GM13976 (cell line): ENCODE measurements around the gene OSBPL5.

Source experiments
- DNase-seq: peaks from one replicate; pipeline ENCODE4 v3.0.0; 2012; ENCODE audit warnings: low spot score
- in situ Hi-C: fragments of 300-500 bp; cut with MboI; formaldehyde crosslinking; loops from one replicate; pipeline ENCODE4 v1.12.0; 2022; ENCODE audit warnings: low sequenced_read_pairs, mixed read lengths, inconsistent platforms; ENCODE audit not compliant: unreplicated experiment
- TF ChIP-seq, protein P1 (sequence below): IDR thresholded peaks from 2 replicates; pipeline ENCODE4 v1.5.1; 2012; ENCODE audit warnings: borderline replicate concordance, mild to moderate bottlenecking; ENCODE audit not compliant: insufficient read depth; ENCODE audit errors: extremely low read depth, missing control alignments, control extremely low read depth

Gene OSBPL5

GRCh38 chr11:3202305-3202704 is 37.2 kb upstream of the OSBPL5 start:
- in situ Hi-C loops, result no loop called here
- DNase-seq, result no peak
- TF ChIP-seq, protein P1, sequence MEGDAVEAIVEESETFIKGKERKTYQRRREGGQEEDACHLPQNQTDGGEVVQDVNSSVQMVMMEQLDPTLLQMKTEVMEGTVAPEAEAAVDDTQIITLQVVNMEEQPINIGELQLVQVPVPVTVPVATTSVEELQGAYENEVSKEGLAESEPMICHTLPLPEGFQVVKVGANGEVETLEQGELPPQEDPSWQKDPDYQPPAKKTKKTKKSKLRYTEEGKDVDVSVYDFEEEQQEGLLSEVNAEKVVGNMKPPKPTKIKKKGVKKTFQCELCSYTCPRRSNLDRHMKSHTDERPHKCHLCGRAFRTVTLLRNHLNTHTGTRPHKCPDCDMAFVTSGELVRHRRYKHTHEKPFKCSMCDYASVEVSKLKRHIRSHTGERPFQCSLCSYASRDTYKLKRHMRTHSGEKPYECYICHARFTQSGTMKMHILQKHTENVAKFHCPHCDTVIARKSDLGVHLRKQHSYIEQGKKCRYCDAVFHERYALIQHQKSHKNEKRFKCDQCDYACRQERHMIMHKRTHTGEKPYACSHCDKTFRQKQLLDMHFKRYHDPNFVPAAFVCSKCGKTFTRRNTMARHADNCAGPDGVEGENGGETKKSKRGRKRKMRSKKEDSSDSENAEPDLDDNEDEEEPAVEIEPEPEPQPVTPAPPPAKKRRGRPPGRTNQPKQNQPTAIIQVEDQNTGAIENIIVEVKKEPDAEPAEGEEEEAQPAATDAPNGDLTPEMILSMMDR, result no peak

- no peak for DNase-seq
- TF ChIP-seq, protein P1, result no peak
- in situ Hi-C loops, result no loop called here
Measured at GRCh38 chr11:3201677-3202181, 36.6 kb upstream of the OSBPL5 start.

DNA sequence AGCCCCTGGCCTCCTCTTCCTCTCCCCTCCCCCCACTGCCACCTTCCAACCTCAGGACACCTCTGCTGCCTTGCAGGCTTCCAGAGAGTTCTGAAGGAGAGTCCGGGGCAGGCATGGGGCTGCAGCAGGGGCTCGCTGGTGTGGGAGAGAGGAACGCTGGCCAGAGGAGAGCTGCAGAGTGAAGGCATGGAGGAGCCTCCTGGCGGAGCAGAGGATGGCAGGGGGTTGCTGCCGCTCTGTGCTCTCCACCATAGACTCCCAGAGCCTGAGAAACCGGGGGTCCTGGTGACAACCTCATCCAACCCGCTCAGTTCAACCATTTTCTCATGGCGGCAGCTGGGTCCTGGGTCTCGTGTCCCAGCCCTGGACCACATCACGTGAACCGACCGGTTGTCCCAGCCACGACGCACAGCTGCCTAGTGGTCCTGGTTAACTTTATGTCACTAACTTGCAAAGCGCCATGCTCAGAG is 36.0 kb upstream of the OSBPL5 start:
- no peak for DNase-seq
- TF ChIP-seq, protein P1, result no peak
- in situ Hi-C loops, result no loop called here

GRCh38 chr11:3200388-3201111 is 35.4 kb upstream of the OSBPL5 start:
- DNase-seq, result no peak
- in situ Hi-C loops, result no loop called here
- TF ChIP-seq, protein P1, result no peak

- in situ Hi-C loops, result no loop called here
- TF ChIP-seq, protein P1, result no peak
- no peak for DNase-seq
Measured at GRCh38 chr11:3199537-3200295, 34.6 kb upstream of the OSBPL5 start.

- in situ Hi-C loops, result no loop called here
- TF ChIP-seq, protein P1, result no peak
- no peak for DNase-seq
Measured at GRCh38 chr11:3198815-3199214, 33.7 kb upstream of the OSBPL5 start.
